SK-N-SH treated with all-trans-retinoic acid at 6 μM for 48 hours (cell line): Measurements from ENCODE around the gene ZMYND8.

Experiments
- ATAC-seq: fragments of 200-7000 bp; cut with Tn5 transposase; 3 replicates; pipeline ENCODE4 v1.9.1; 2020; ENCODE audit warnings: mild to moderate bottlenecking, moderate library complexity
- ARNTL ChIP-seq: fragments of 450-650 bp; formaldehyde crosslinking; IDR thresholded peaks from 2 replicates; pipeline ENCODE4 v1.5.0; 2020; ENCODE audit warnings: low read depth, mild to moderate bottlenecking, moderate library complexity, borderline replicate concordance
- BACH2 ChIP-seq: fragments of 250-450 bp; sonication (Bioruptor Pico); IDR thresholded peaks from 2 replicates; pipeline ENCODE4 v1.9.0; 2021; ENCODE audit warnings: mild to moderate bottlenecking, borderline replicate concordance
- CSDC2 ChIP-seq: fragments of 250-450 bp; sonication (Bioruptor Pico); IDR thresholded peaks from 2 replicates; pipeline ENCODE4 v1.5.0; 2020; ENCODE audit warnings: mild to moderate bottlenecking, moderate library complexity
- CSRNP3 ChIP-seq: fragments of 250-450 bp; sonication (Bioruptor Pico); IDR thresholded peaks from 2 replicates; pipeline ENCODE4 v1.5.1; 2021; ENCODE audit warnings: mild to moderate bottlenecking, moderate library complexity
- ESRRG ChIP-seq: fragments of 250-450 bp; sonication (Bioruptor Pico); IDR thresholded peaks from 2 replicates; pipeline ENCODE4 v1.6.1; 2021; ENCODE audit warnings: mild to moderate bottlenecking
- GLIS3 ChIP-seq: fragments of 250-450 bp; sonication (Bioruptor Pico); IDR thresholded peaks from 2 replicates; pipeline ENCODE4 v1.5.0; 2020; ENCODE audit warnings: mild to moderate bottlenecking, moderate library complexity
- ISL1 ChIP-seq: fragments of 250-450 bp; sonication (Bioruptor Pico); IDR thresholded peaks from 2 replicates; pipeline ENCODE4 v2.1.2; 2022; ENCODE audit warnings: mild to moderate bottlenecking, moderate library complexity
- OSR1 ChIP-seq: fragments of 250-450 bp; sonication (Bioruptor Pico); IDR thresholded peaks from 2 replicates; pipeline ENCODE4 v1.8.0; 2022; ENCODE audit warnings: moderate library complexity, mild to moderate bottlenecking, inconsistent platforms
- PATZ1 ChIP-seq: fragments of 250-450 bp; sonication (Bioruptor Pico); IDR thresholded peaks from 2 replicates; pipeline ENCODE4 v1.8.0; 2020; ENCODE audit warnings: mild to moderate bottlenecking, moderate library complexity, borderline replicate concordance
- POU6F1 ChIP-seq: fragments of 250-450 bp; sonication (Bioruptor Pico); IDR thresholded peaks from 2 replicates; pipeline ENCODE4 v1.8.0; 2021; ENCODE audit warnings: low read depth, mild to moderate bottlenecking, moderate library complexity, borderline replicate concordance
- PPARA ChIP-seq: fragments of 250-450 bp; sonication (Bioruptor Pico); IDR thresholded peaks from 2 replicates; pipeline ENCODE4 v1.5.0; 2020; ENCODE audit warnings: mild to moderate bottlenecking, borderline replicate concordance
- RARB ChIP-seq: fragments of 250-450 bp; sonication (Bioruptor Pico); IDR thresholded peaks from 2 replicates; pipeline ENCODE4 v1.8.0; 2021; ENCODE audit warnings: mild to moderate bottlenecking, moderate library complexity
- SNAI2 ChIP-seq: fragments of 250-450 bp; sonication (Bioruptor Pico); IDR thresholded peaks from 2 replicates; pipeline ENCODE4 v1.5.0; 2020; ENCODE audit warnings: mild to moderate bottlenecking, moderate library complexity
- TCF4 ChIP-seq: fragments of 250-450 bp; sonication (Bioruptor Pico); IDR thresholded peaks from 2 replicates; pipeline ENCODE4 v1.8.0; 2021; ENCODE audit warnings: mild to moderate bottlenecking, moderate library complexity, borderline replicate concordance
- TOX ChIP-seq: fragments of 250-450 bp; sonication (Bioruptor Pico); IDR thresholded peaks from 2 replicates; pipeline ENCODE4 v1.8.0; 2021; ENCODE audit warnings: mild to moderate bottlenecking, moderate library complexity, borderline replicate concordance
- TSHZ2 ChIP-seq: fragments of 250-450 bp; sonication (Bioruptor Pico); IDR thresholded peaks from 2 replicates; pipeline ENCODE4 v1.5.0; 2020; ENCODE audit warnings: mild to moderate bottlenecking, moderate library complexity
- ZC3H10 ChIP-seq: fragments of 250-450 bp; sonication (Bioruptor Pico); IDR thresholded peaks from 2 replicates; pipeline ENCODE4 v1.5.1; 2021; ENCODE audit warnings: mild to moderate bottlenecking, moderate library complexity
- ZFP3 ChIP-seq: fragments of 250-450 bp; sonication (Bioruptor Pico); IDR thresholded peaks from 2 replicates; pipeline ENCODE4 v1.5.0; 2020; ENCODE audit warnings: mild to moderate bottlenecking, moderate library complexity
- ZFP30 ChIP-seq: fragments of 450-650 bp; formaldehyde crosslinking; IDR thresholded peaks from 2 replicates; pipeline ENCODE4 v1.5.0; 2022; ENCODE audit warnings: mild to moderate bottlenecking, moderate library complexity
- ZNF565 ChIP-seq: fragments of 450-650 bp; formaldehyde crosslinking; conservative IDR thresholded peaks from 2 replicates; pipeline ENCODE4 v1.5.0; 2020; ENCODE audit warnings: low read depth, mild to moderate bottlenecking, moderate library complexity
- ZNF70 ChIP-seq: fragments of 450-650 bp; formaldehyde crosslinking; IDR thresholded peaks from 2 replicates; pipeline ENCODE4 v1.5.0; 2020; ENCODE audit warnings: mild to moderate bottlenecking, moderate library complexity
- ZNF8 ChIP-seq: fragments of 450-650 bp; formaldehyde crosslinking; IDR thresholded peaks from 2 replicates; pipeline ENCODE4 v1.5.0; 2020; ENCODE audit warnings: mild to moderate bottlenecking, moderate library complexity

The ZMYND8 gene

GRCh38 chr20:47337413-47337812, 19.1 kb downstream of the ZMYND8 start:
- ATAC-seq, result no peak
- TF ChIP-seq RARB, result no peak
- no peak for TF ChIP-seq ESRRG
- no peak for TF ChIP-seq ZFP30
- TF ChIP-seq TOX (CRISPR knock-in tag), result no peak
- no peak for TF ChIP-seq PPARA (CRISPR knock-in tag)
- no peak for TF ChIP-seq GLIS3 (CRISPR knock-in tag)
- TF ChIP-seq POU6F1 (CRISPR knock-in tag), result no peak
- TF ChIP-seq OSR1 (CRISPR knock-in tag), result no peak
- no peak for TF ChIP-seq CSDC2 (CRISPR knock-in tag)
- no peak for TF ChIP-seq ARNTL (CRISPR knock-in tag)
- no peak for TF ChIP-seq PATZ1 (CRISPR knock-in tag)
- TF ChIP-seq ZC3H10 (CRISPR knock-in tag), result no peak
- TF ChIP-seq CSRNP3, result no peak
- TF ChIP-seq SNAI2 (CRISPR knock-in tag), result no peak
- TF ChIP-seq ZNF8 (CRISPR knock-in tag), result no peak

GRCh38 chr20:47336129-47336754, 20.3 kb downstream of the ZMYND8 start:
- TF ChIP-seq BACH2 (CRISPR knock-in tag) (no peak), ZNF70 (CRISPR knock-in tag) (no peak), ESRRG (no peak), ISL1 (peak; percentile 33), CSRNP3 (no peak), ZNF565 (CRISPR knock-in tag) (no peak), OSR1 (CRISPR knock-in tag) (no peak), PATZ1 (CRISPR knock-in tag) (no peak), SNAI2 (CRISPR knock-in tag) (no peak), TOX (CRISPR knock-in tag) (no peak), CSDC2 (CRISPR knock-in tag) (peak; percentile 69), PPARA (CRISPR knock-in tag) (no peak), ZFP3 (CRISPR knock-in tag) (peak; percentile 78), RARB (no peak)
- TF ChIP-seq, all 23 proteins: peak for 3
- ATAC-seq, result no peak

GRCh38 chr20:47335251-47336128, 21.0 kb downstream of the ZMYND8 start:
- ATAC-seq, result no peak
- TF ChIP-seq PATZ1 (CRISPR knock-in tag), result no peak
- no peak for TF ChIP-seq ISL1
- no peak for TF ChIP-seq ESRRG
- no peak for TF ChIP-seq TCF4 (CRISPR knock-in tag)
- no peak for TF ChIP-seq SNAI2 (CRISPR knock-in tag)
- TF ChIP-seq ZC3H10 (CRISPR knock-in tag), result no peak
- no peak for TF ChIP-seq ARNTL (CRISPR knock-in tag)
- TF ChIP-seq TSHZ2 (CRISPR knock-in tag), result no peak
- no peak for TF ChIP-seq CSDC2 (CRISPR knock-in tag)
- TF ChIP-seq ZNF565 (CRISPR knock-in tag), result no peak
- TF ChIP-seq PPARA (CRISPR knock-in tag), result no peak
